GM06990 (cell line): ENCODE data around the gene BANF2.

Experiments used
- DNase-seq: peaks from one replicate; pipeline ENCODE4 v3.0.0-alpha.2; 2011; ENCODE audit not compliant: insufficient read length; ENCODE audit errors: extremely low read depth
- H3K27me3 ChIP-seq: replicated peaks from 2 replicates; pipeline ENCODE4 v1.6.0; 2011; ENCODE audit warnings: low read length; ENCODE audit not compliant: control insufficient read depth, insufficient read depth
- H3K36me3 ChIP-seq: 2 replicates; pipeline ENCODE4 v1.5.1; 2011; ENCODE audit warnings: low read length; ENCODE audit not compliant: control insufficient read depth, insufficient read depth
- H3K4me3 ChIP-seq: replicated peaks from 2 replicates; pipeline ENCODE4 v1.5.1; 2011; ENCODE audit warnings: low read depth, mild to moderate bottlenecking, control low read depth, low read length
- CTCF ChIP-seq: IDR thresholded peaks from 2 replicates; pipeline ENCODE4 v1.5.1; 2011; ENCODE audit warnings: low read length, control low read depth, mild to moderate bottlenecking, inconsistent platforms; ENCODE audit not compliant: insufficient read depth, poor library complexity, severe bottlenecking

BANF2 gene

GRCh38 chr20:17699931-17700351, at the start of gene BANF2:
BANF2 (plus strand) TSS chr20:17699966; CDS start chr20:17725026, 25,060 bp downstream.
- Histone ChIP-seq H3K4me3 (no peak within 1 kb of the TSS), H3K27me3 (no peaks in the 10 kb centered on the region), H3K36me3 (no peaks in the 10 kb centered on the region)
- DNase-seq, result no peak
- no peak for TF ChIP-seq CTCF

- TF ChIP-seq CTCF, result no peak
- no peak overlapping the region for H3K4me3 ChIP-seq
- no peaks in the 10 kb centered on the region for H3K27me3 ChIP-seq
- peaks cover 8% of the 10 kb centered on the region for H3K36me3 ChIP-seq
- no peak for DNase-seq
Measured at GRCh38 chr20:17650301-17651128, 49.3 kb upstream of the BANF2 start.

GRCh38 chr20:17651129-17651759, 48.5 kb upstream of the BANF2 start:
- DNase-seq, result no peak
- Histone ChIP-seq H3K36me3 (peaks cover 8% of the 10 kb centered on the region), H3K27me3 (no peaks in the 10 kb centered on the region), H3K4me3 (no peak overlapping the region)
- no peak for TF ChIP-seq CTCF

- Histone ChIP-seq H3K27me3 (no peaks in the 10 kb centered on the region), H3K36me3 (peaks cover 9% of the 10 kb centered on the region), H3K4me3 (no peak overlapping the region)
- no peak for DNase-seq
- peak; percentile 18 for TF ChIP-seq CTCF
Measured at GRCh38 chr20:17651760-17652388, 47.9 kb upstream of the BANF2 start.

GRCh38 chr20:17652411-17652810, 47.4 kb upstream of the BANF2 start:
- no peak for TF ChIP-seq CTCF
- Histone ChIP-seq H3K27me3 (no peaks in the 10 kb centered on the region), H3K4me3 (no peak overlapping the region), H3K36me3 (peaks cover 9% of the 10 kb centered on the region)
- no peak for DNase-seq
